Hepatocyte (in vitro differentiated cells): ENCODE results near the gene KIRREL3. TPM values are rescaled to one million over a fixed set of nuclear protein-coding genes. Genes with fewer than 3 reads are reported as not detected.

ENCODE experiments used
- DNase-seq: peaks from one replicate; pipeline ENCODE4 v3.0.0-alpha.2; 2016; ENCODE audit warnings: low spot score
- H2AFZ ChIP-seq: fragments of 200-600 bp; sonication (generic); 2 replicates; pipeline ENCODE4 v1.6.0; 2016; ENCODE audit warnings: antibody characterized with exemption, mild to moderate bottlenecking
- H3K27ac ChIP-seq: fragments of 200-600 bp; sonication (generic); 2 replicates; pipeline ENCODE4 v1.5.1; 2016; ENCODE audit warnings: mild to moderate bottlenecking
- H3K27me3 ChIP-seq: fragments of 200-600 bp; sonication (generic); 2 replicates; pipeline ENCODE4 v1.6.1; 2016
- H3K36me3 ChIP-seq: fragments of 200-600 bp; sonication (generic); replicated peaks from 2 replicates; pipeline ENCODE4 v1.5.1; 2016; ENCODE audit warnings: low read depth; ENCODE audit not compliant: insufficient read depth
- H3K4me1 ChIP-seq: fragments of 200-600 bp; sonication (generic); 2 replicates; pipeline ENCODE4 v1.5.1; 2016; ENCODE audit warnings: mild to moderate bottlenecking, moderate library complexity; ENCODE audit not compliant: insufficient read depth
- H3K4me2 ChIP-seq: fragments of 200-600 bp; sonication (generic); 2 replicates; pipeline ENCODE4 v1.6.0; 2016
- H3K4me3 ChIP-seq: fragments of 200-600 bp; sonication (generic); 2 replicates; pipeline ENCODE4 v1.5.1; 2016; ENCODE audit warnings: mild to moderate bottlenecking
- H3K79me2 ChIP-seq: fragments of 200-600 bp; sonication (generic); 2 replicates; pipeline ENCODE4 v1.6.0; 2017; ENCODE audit warnings: mild to moderate bottlenecking
- H3K9me2 ChIP-seq: fragments of 200-600 bp; sonication (generic); replicated peaks from 2 replicates; pipeline ENCODE4 v1.6.0; 2017; ENCODE audit warnings: mild to moderate bottlenecking; ENCODE audit not compliant: insufficient read depth
- H3K9me3 ChIP-seq: fragments of 200-600 bp; sonication (generic); 2 replicates; pipeline ENCODE4 v1.5.1; 2016; ENCODE audit warnings: low read depth, mild to moderate bottlenecking
- H4K20me1 ChIP-seq: fragments of 200-600 bp; sonication (generic); 2 replicates; pipeline ENCODE4 v1.6.0; 2016; ENCODE audit warnings: mild to moderate bottlenecking; ENCODE audit not compliant: insufficient read depth, poor library complexity, severe bottlenecking
- EZH2 ChIP-seq: fragments of 200-600 bp; sonication (generic); IDR thresholded peaks from 2 replicates; pipeline ENCODE4 v1.6.1; 2016; ENCODE audit warnings: antibody characterized with exemption, mild to moderate bottlenecking, borderline replicate concordance
- EZH2phosphoT487 ChIP-seq: fragments of 200-600 bp; sonication (generic); IDR thresholded peaks from one replicate; pipeline ENCODE4 v1.6.1; 2018; ENCODE audit warnings: antibody characterized with exemption, mild to moderate bottlenecking, low read depth, moderate library complexity; ENCODE audit not compliant: unreplicated experiment, severe bottlenecking
- WGBS: methylation state at CpG from one replicate; pipeline ENCODE4 v1.1.6; 2016; ENCODE audit warnings: low lambda C conversion rate; ENCODE audit errors: missing lambda C conversion rate; 5-methylcytosine and 5-hydroxymethylcytosine counted together
- polyA plus RNA-seq: library from polyadenylated mRNA; unstranded; fragments of >200 nt; fragmentation: Nextera tagmentation; extraction: Ambion mirVana; gene quantifications from 2 replicates; pipeline ENCODE4 v1.2.1, GENCODE V29; 2016
- total RNA-seq: library from RNA; depleted of rRNA; stranded (reverse); fragments of >200 nt; gene quantifications from 2 replicates; pipeline ENCODE4 v1.2.3, GENCODE V29; 2014
- TF ChIP-seq, protein P1 (sequence below): fragments of 200-600 bp; sonication (generic); IDR thresholded peaks from 2 replicates; pipeline ENCODE4 v1.5.1; 2016; ENCODE audit warnings: antibody characterized with exemption, mild to moderate bottlenecking; ENCODE audit not compliant: poor library complexity

Gene KIRREL3
- total and polyA plus RNA-seq, 2 experiments from 2014 or later = 0.33 to 0.86 TPM

DNA sequence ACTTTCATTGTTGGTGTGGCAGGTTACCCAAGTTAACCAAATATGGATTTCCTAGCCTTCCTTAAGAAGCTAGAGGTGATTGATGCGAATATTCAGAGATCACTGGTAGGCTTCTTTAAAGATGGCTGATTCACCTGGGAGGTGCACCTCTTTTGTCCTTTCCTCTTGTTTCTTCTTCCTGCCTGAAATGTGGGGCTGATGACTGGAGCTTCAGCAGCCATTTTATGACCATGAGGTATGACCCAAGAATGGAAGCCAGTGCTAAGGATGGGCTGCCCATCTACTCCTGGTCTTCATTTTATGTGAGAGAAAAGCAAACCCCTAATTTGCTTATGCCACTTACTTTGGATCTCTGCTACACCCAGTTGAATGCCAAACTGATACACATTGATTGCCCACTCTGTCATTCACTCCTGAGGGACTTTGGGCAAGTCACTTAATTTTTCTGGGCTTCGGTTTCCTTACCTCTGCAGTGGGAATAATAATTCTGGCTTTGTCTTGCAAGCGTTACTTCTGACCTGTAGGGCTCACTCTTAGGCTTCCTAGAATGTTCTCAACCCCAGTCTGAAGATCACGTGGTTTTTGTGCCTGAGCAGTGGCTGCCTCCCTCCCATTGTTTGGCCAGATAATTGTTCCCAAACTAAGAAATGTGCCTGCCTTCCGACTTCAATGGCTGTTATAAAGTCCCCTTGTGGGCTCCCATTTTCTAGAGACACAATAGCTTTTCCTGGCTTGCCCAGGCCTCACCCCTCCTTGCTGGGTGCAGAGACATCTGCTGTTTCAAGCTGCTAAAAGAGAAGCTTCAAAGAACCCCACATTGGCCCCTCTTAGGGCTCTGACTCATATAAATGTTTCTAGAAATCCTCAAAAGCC, 402.0 kb downstream of the KIRREL3 start:
- H3K27ac ChIP-seq = no peak overlapping the region
- no peaks in the 10 kb centered on the region for H3K79me2 ChIP-seq
- no peaks in the 10 kb centered on the region for H3K36me3 ChIP-seq
- no peak for TF ChIP-seq EZH2
- TF ChIP-seq, protein P1, sequence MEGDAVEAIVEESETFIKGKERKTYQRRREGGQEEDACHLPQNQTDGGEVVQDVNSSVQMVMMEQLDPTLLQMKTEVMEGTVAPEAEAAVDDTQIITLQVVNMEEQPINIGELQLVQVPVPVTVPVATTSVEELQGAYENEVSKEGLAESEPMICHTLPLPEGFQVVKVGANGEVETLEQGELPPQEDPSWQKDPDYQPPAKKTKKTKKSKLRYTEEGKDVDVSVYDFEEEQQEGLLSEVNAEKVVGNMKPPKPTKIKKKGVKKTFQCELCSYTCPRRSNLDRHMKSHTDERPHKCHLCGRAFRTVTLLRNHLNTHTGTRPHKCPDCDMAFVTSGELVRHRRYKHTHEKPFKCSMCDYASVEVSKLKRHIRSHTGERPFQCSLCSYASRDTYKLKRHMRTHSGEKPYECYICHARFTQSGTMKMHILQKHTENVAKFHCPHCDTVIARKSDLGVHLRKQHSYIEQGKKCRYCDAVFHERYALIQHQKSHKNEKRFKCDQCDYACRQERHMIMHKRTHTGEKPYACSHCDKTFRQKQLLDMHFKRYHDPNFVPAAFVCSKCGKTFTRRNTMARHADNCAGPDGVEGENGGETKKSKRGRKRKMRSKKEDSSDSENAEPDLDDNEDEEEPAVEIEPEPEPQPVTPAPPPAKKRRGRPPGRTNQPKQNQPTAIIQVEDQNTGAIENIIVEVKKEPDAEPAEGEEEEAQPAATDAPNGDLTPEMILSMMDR = no peak
- TF ChIP-seq EZH2phosphoT487 = no peak
- H3K4me1 ChIP-seq = no peaks in the 10 kb centered on the region
- no peak overlapping the region for H3K4me3 ChIP-seq
- no peaks in the 10 kb centered on the region for H3K9me2 ChIP-seq
- WGBS = 74% methylated on average over 5 of the region's 5 CpGs
- H3K27me3 ChIP-seq = peaks cover 8% of the 10 kb centered on the region
- H4K20me1 ChIP-seq = no peaks in the 10 kb centered on the region
- no peak overlapping the region for H2AFZ ChIP-seq
- H3K9me3 ChIP-seq = no peaks in the 10 kb centered on the region
- H3K4me2 ChIP-seq = no peak overlapping the region
- no peak for DNase-seq

- no peak overlapping the region for H3K4me2 ChIP-seq
- H3K27me3 ChIP-seq = peaks cover 8% of the 10 kb centered on the region
- H3K36me3 ChIP-seq = no peaks in the 10 kb centered on the region
- H3K4me1 ChIP-seq = no peaks in the 10 kb centered on the region
- no peak overlapping the region for H3K27ac ChIP-seq
- TF ChIP-seq EZH2phosphoT487 = no peak
- TF ChIP-seq EZH2 = no peak
- TF ChIP-seq, protein P1 = no peak
- 78% methylated on average over 10 of the region's 10 CpGs for WGBS
- H3K9me2 ChIP-seq = no peaks in the 10 kb centered on the region
- H4K20me1 ChIP-seq = no peaks in the 10 kb centered on the region
- no peak overlapping the region for H3K4me3 ChIP-seq
- H3K9me3 ChIP-seq = no peaks in the 10 kb centered on the region
- no peak for DNase-seq
- H2AFZ ChIP-seq = no peak overlapping the region
- no peaks in the 10 kb centered on the region for H3K79me2 ChIP-seq
These were observed 403.5 kb downstream of the KIRREL3 start for GRCh38 chr11:126597041-126597440.

- Histone ChIP-seq H3K9me2 (no peaks in the 10 kb centered on the region), H3K27me3 (peaks cover 8% of the 10 kb centered on the region), H3K4me1 (no peaks in the 10 kb centered on the region), H3K27ac (no peak overlapping the region), H3K79me2 (no peaks in the 10 kb centered on the region), H3K9me3 (no peaks in the 10 kb centered on the region), H3K4me2 (no peak overlapping the region), H3K36me3 (no peaks in the 10 kb centered on the region), H2AFZ (no peak overlapping the region), H3K4me3 (no peak overlapping the region), H4K20me1 (no peaks in the 10 kb centered on the region)
- DNase-seq = no peak
- TF ChIP-seq EZH2phosphoT487 = no peak
- TF ChIP-seq, protein P1 = no peak
- no peak for TF ChIP-seq EZH2
- 87% methylated on average over 3 of the region's 3 CpGs for WGBS
These were observed 404.1 kb downstream of the KIRREL3 start for GRCh38 chr11:126596474-126596873.
